ENCODE results near the gene HRK.

The HRK gene

GRCh38 chr12:116901612-116902011 lies 20.4 kb upstream of the HRK start:
- in situ Hi-C loops (cut with HindIII; ENCODE audit: low sequenced_read_pairs), result no loop called here

GRCh38 chr12:116898669-116899068 lies 17.4 kb upstream of the HRK start:
- in situ Hi-C loops (cut with HindIII; ENCODE audit: low sequenced_read_pairs), result no loop called here

- in situ Hi-C loops (cut with HindIII; ENCODE audit: low sequenced_read_pairs), result no loop called here
Measured at GRCh38 chr12:116897476-116897875, 16.2 kb upstream of the HRK start.

- in situ Hi-C loops (cut with HindIII; ENCODE audit: low sequenced_read_pairs), result no loop called here
Measured at GRCh38 chr12:116896411-116896924, 15.2 kb upstream of the HRK start.

- in situ Hi-C loops (cut with HindIII; ENCODE audit: low sequenced_read_pairs), result no loop called here
Measured at GRCh38 chr12:116894913-116895312, 13.7 kb upstream of the HRK start.

- in situ Hi-C loops (cut with HindIII; ENCODE audit: low sequenced_read_pairs), result no loop called here
Measured at GRCh38 chr12:116892349-116893140, 11.3 kb upstream of the HRK start.

GRCh38 chr12:116891019-116891418 lies 9.8 kb upstream of the HRK start:
- in situ Hi-C loops (cut with HindIII; ENCODE audit: low sequenced_read_pairs), result no loop called here

- in situ Hi-C loops (cut with HindIII; ENCODE audit: low sequenced_read_pairs), result no loop called here
Measured at GRCh38 chr12:116890330-116890729, 9.1 kb upstream of the HRK start.

- in situ Hi-C loops (cut with HindIII; ENCODE audit: low sequenced_read_pairs), result no loop called here
Measured at GRCh38 chr12:116887897-116888296, 6.7 kb upstream of the HRK start.

- in situ Hi-C loops (cut with HindIII; ENCODE audit: low sequenced_read_pairs), result no loop called here
Measured at GRCh38 chr12:116887244-116887643, 6.0 kb upstream of the HRK start.

- in situ Hi-C loops (cut with HindIII; ENCODE audit: low sequenced_read_pairs), result no loop called here
Measured at GRCh38 chr12:116885491-116885890, 4.2 kb upstream of the HRK start.

- in situ Hi-C loops (cut with HindIII; ENCODE audit: low sequenced_read_pairs), result no loop called here
Measured at GRCh38 chr12:116884871-116885270, 3.6 kb upstream of the HRK start.

GRCh38 chr12:116882742-116883141 lies 1.5 kb upstream of the HRK start:
- in situ Hi-C loops (cut with HindIII; ENCODE audit: low sequenced_read_pairs), result no loop called here

- in situ Hi-C loops (cut with HindIII; ENCODE audit: low sequenced_read_pairs), result no loop called here
Measured at GRCh38 chr12:116881877-116882507, 751 bp upstream of the HRK start.

GRCh38 chr12:116880817-116881324 lies 370 bp downstream of the HRK start:
- in situ Hi-C loops (cut with HindIII; ENCODE audit: low sequenced_read_pairs), result no loop called here

GRCh38 chr12:116880213-116880816 lies 926 bp downstream of the HRK start:
- in situ Hi-C loops (cut with HindIII; ENCODE audit: low sequenced_read_pairs), result no loop called here

GRCh38 chr12:116879509-116880212 lies 1.6 kb downstream of the HRK start:
- in situ Hi-C loops (cut with HindIII; ENCODE audit: low sequenced_read_pairs), result no loop called here

GRCh38 chr12:116878567-116879508 lies 2.4 kb downstream of the HRK start:
- in situ Hi-C loops (cut with HindIII; ENCODE audit: low sequenced_read_pairs), result no loop called here

GRCh38 chr12:116876151-116876869 lies 4.9 kb downstream of the HRK start:
- in situ Hi-C loops (cut with HindIII; ENCODE audit: low sequenced_read_pairs), result no loop called here
